ENCODE data around the gene MCOLN2. TPM values are rescaled to one million over a fixed set of nuclear protein-coding genes. Genes with fewer than 3 reads are reported as not detected.

Gene MCOLN2
- total RNA-seq, 1 experiment from 2014 or later, result 1.7 TPM

GRCh38 chr1:84961316-84961715 is 35.6 kb downstream of the MCOLN2 start:
- no TSS peak for BruUV-seq (replicated peaks)
- no peak for TF ChIP-seq CTCF (conservative IDR thresholded peaks at IDR 0.05; ENCODE audit: low read depth, low read length)
- no peak for TF ChIP-seq EZH2 (IDR thresholded peaks at IDR 0.05; ENCODE audit: borderline replicate concordance, low read depth, low read length, poor library complexity, severe bottlenecking)
- Histone ChIP-seq H3K9me3 (ENCODE audit: low read depth, low read length, poor library complexity, severe bottlenecking) (no peaks in the 10 kb centered on the region), H3K4me3 (ENCODE audit: low read depth, low read length, poor library complexity, severe bottlenecking) (no peak overlapping the region), H3K27me3 (replicated peaks; ENCODE audit: insufficient read depth, low read depth, low read length, poor library complexity) (no peaks in the 10 kb centered on the region), H3K36me3 (ENCODE audit: insufficient read depth, low read length, poor library complexity, severe bottlenecking) (no peaks in the 10 kb centered on the region), H3K4me1 (ENCODE audit: insufficient read depth, low read length, poor library complexity, severe bottlenecking) (no peaks in the 10 kb centered on the region), H3K27ac (ENCODE audit: low read depth, low read length, poor library complexity, severe bottlenecking) (no peak overlapping the region)
- intact Hi-C loops (cut with micrococcal nuclease; ENCODE audit: unreplicated experiment), result no loop called here
- CTCF ChIA-PET, result interaction anchor here (0.6 kb wide), 1 partner anchor 13 kb away, joined by 4 read pairs; no protein-coding TSS in a partner anchor
- POLR2A ChIA-PET (ENCODE audit: low non-redundant PET), result no interaction called here
- no peak for DNase-seq (ENCODE audit: low spot score)

- DNase-seq (ENCODE audit: low spot score), result no peak
- Histone ChIP-seq H3K36me3 (ENCODE audit: insufficient read depth, low read length, poor library complexity, severe bottlenecking) (no peaks in the 10 kb centered on the region), H3K27ac (ENCODE audit: low read depth, low read length, poor library complexity, severe bottlenecking) (no peak overlapping the region), H3K27me3 (replicated peaks; ENCODE audit: insufficient read depth, low read depth, low read length, poor library complexity) (no peaks in the 10 kb centered on the region), H3K9me3 (ENCODE audit: low read depth, low read length, poor library complexity, severe bottlenecking) (no peaks in the 10 kb centered on the region), H3K4me3 (ENCODE audit: low read depth, low read length, poor library complexity, severe bottlenecking) (no peak overlapping the region), H3K4me1 (ENCODE audit: insufficient read depth, low read length, poor library complexity, severe bottlenecking) (no peaks in the 10 kb centered on the region)
- no TSS peak for BruUV-seq (replicated peaks)
- intact Hi-C loops (cut with micrococcal nuclease; ENCODE audit: unreplicated experiment), result no loop called here
- CTCF ChIA-PET, result no interaction called here
- TF ChIP-seq EZH2 (IDR thresholded peaks at IDR 0.05; ENCODE audit: borderline replicate concordance, low read depth, low read length, poor library complexity, severe bottlenecking), result no peak
- no peak for TF ChIP-seq CTCF (conservative IDR thresholded peaks at IDR 0.05; ENCODE audit: low read depth, low read length)
- POLR2A ChIA-PET (ENCODE audit: low non-redundant PET), result no interaction called here
These were observed 36.5 kb downstream of the MCOLN2 start for GRCh38 chr1:84960371-84960770.

GRCh38 chr1:84959294-84959693 is 37.6 kb downstream of the MCOLN2 start:
- no peak for DNase-seq (ENCODE audit: low spot score)
- POLR2A ChIA-PET (ENCODE audit: low non-redundant PET), result no interaction called here

More at GRCh38 chr1:84959294-84959693, 37.6 kb downstream of the MCOLN2 start:
- no peaks in the 10 kb centered on the region for H3K36me3 ChIP-seq (ENCODE audit: insufficient read depth, low read length, poor library complexity, severe bottlenecking)
- intact Hi-C loops (cut with micrococcal nuclease; ENCODE audit: unreplicated experiment), result no loop called here
- no TSS peak for BruUV-seq (replicated peaks)
- no peak for TF ChIP-seq EZH2 (IDR thresholded peaks at IDR 0.05; ENCODE audit: borderline replicate concordance, low read depth, low read length, poor library complexity, severe bottlenecking)
- TF ChIP-seq CTCF (conservative IDR thresholded peaks at IDR 0.05; ENCODE audit: low read depth, low read length), result no peak
- no peaks in the 10 kb centered on the region for H3K9me3 ChIP-seq (ENCODE audit: low read depth, low read length, poor library complexity, severe bottlenecking)
- H3K4me1 ChIP-seq (ENCODE audit: insufficient read depth, low read length, poor library complexity, severe bottlenecking), result no peaks in the 10 kb centered on the region
- CTCF ChIA-PET, result no interaction called here
- H3K27ac ChIP-seq (ENCODE audit: low read depth, low read length, poor library complexity, severe bottlenecking), result no peak overlapping the region
- H3K27me3 ChIP-seq (replicated peaks; ENCODE audit: insufficient read depth, low read depth, low read length, poor library complexity), result no peaks in the 10 kb centered on the region
- H3K4me3 ChIP-seq (ENCODE audit: low read depth, low read length, poor library complexity, severe bottlenecking), result no peak overlapping the region

All from A673 (cell line).